H1 (cell line): ENCODE results near the gene ZNF592. TPM values are rescaled to one million over a fixed set of nuclear protein-coding genes. Genes with fewer than 3 reads are reported as not detected.

Experiments
- CTCF ChIA-PET: fragments of 300-600 bp; sonication (Branson Sonifier 250); formaldehyde crosslinking; loops from one replicate; lab custom pipeline; 2021; ENCODE audit not compliant: partially characterized antibody; lab: Charles Lee
- POLR2A ChIA-PET: fragments of 300-600 bp; sonication (Branson Sonifier 250); formaldehyde crosslinking; loops from one replicate; lab custom pipeline; 2021; ENCODE audit warnings: inconsistent platforms; ENCODE audit not compliant: partially characterized antibody; lab: Charles Lee
- DNase-seq, 2 experiments: peaks; one replicate each; pipeline versions ENCODE4 v3.0.0 to v3.0.0-alpha.2; 2010 to 2022; ENCODE audit warnings: low spot score in 2 of 2, low read depth in 1 of 2, mixed read lengths in 1 of 2
- FAIRE-seq: peaks from 2 replicates; lab custom pipeline; 2011; peaks lifted over from hg19 to GRCh38; lab: Jason Lieb, UNC
- H2AFZ ChIP-seq: 2 replicates; pipeline ENCODE4 v1.8.1; 2012; ENCODE audit warnings: low read length, inconsistent platforms
- H2AK5ac ChIP-seq: 2 replicates; pipeline ENCODE4 v1.6.1; 2013; ENCODE audit warnings: low read depth, low read length
- H2BK120ac ChIP-seq: replicated peaks from 2 replicates; pipeline ENCODE3; 2013; ENCODE audit warnings: low read depth, low read length, inconsistent platforms
- H2BK12ac ChIP-seq: 2 replicates; pipeline ENCODE4 v1.6.1; 2013; ENCODE audit warnings: low read depth, low read length
- H2BK15ac ChIP-seq: 2 replicates; pipeline ENCODE4 v1.6.1; 2013; ENCODE audit warnings: low read length
- H2BK20ac ChIP-seq: 2 replicates; pipeline ENCODE4 v1.6.1; 2013; ENCODE audit warnings: low read length
- H2BK5ac ChIP-seq: 2 replicates; pipeline ENCODE4 v1.6.1; 2013; ENCODE audit warnings: low read depth, low read length
- H3K14ac ChIP-seq: 2 replicates; pipeline ENCODE4 v1.6.1; 2013; ENCODE audit warnings: inconsistent platforms; ENCODE audit not compliant: insufficient read length
- H3K18ac ChIP-seq: 2 replicates; pipeline ENCODE4 v1.6.1; 2013; ENCODE audit warnings: low read length; ENCODE audit errors: extremely low read depth
- H3K23ac ChIP-seq: 2 replicates; pipeline ENCODE4 v1.6.1; 2013; ENCODE audit warnings: inconsistent platforms; ENCODE audit not compliant: insufficient read length
- H3K23me2 ChIP-seq: 2 replicates; pipeline ENCODE4 v1.6.1; 2013; ENCODE audit warnings: low read depth, low read length
- H3K27ac ChIP-seq: 2 replicates; pipeline ENCODE4 v1.6.1; 2011; ENCODE audit warnings: low read depth, low read length, inconsistent platforms
- H3K27me3 ChIP-seq, 4 experiments: replicated peaks in 1 of 4; 1 replicate in 1 of 4; 2 replicates in 3 of 4; pipeline versions ENCODE4 v1.6.1 to v1.8.1; 2011 to 2013; ENCODE audit warnings: low read length in 3 of 4, mild to moderate bottlenecking in 3 of 4, inconsistent platforms in 2 of 4, mixed read lengths in 2 of 4, moderate library complexity in 1 of 4; ENCODE audit not compliant: control insufficient read depth in 3 of 4, insufficient read depth in 3 of 4; ENCODE audit errors: extremely low read depth in 1 of 4
- H3K36me3 ChIP-seq, 4 experiments: 2 replicates each; pipeline versions ENCODE4 v1.6.1 to v1.8.1; 2011 to 2013; ENCODE audit warnings: mild to moderate bottlenecking in 4 of 4, low read length in 3 of 4, moderate library complexity in 2 of 4, control low read depth in 1 of 4, inconsistent platforms in 1 of 4; ENCODE audit not compliant: insufficient read depth in 4 of 4, control insufficient read depth in 2 of 4
- H3K4ac ChIP-seq: replicated peaks from 2 replicates; pipeline ENCODE3; 2013; ENCODE audit warnings: low read length, low read depth, mixed read lengths, inconsistent platforms; ENCODE audit not compliant: insufficient read length
- H3K4me1 ChIP-seq, 4 experiments: replicated peaks in 1 of 4; 1 replicate in 1 of 4; 2 replicates in 3 of 4; pipeline versions ENCODE4 v1.6.1 to v1.8.1; 2011 to 2013; ENCODE audit warnings: low read length in 3 of 4, inconsistent platforms in 2 of 4, mixed read lengths in 1 of 4; ENCODE audit not compliant: insufficient read depth in 4 of 4, control insufficient read depth in 3 of 4
- H3K4me2 ChIP-seq, 2 experiments: 2 replicates each; pipeline versions ENCODE4 v1.6.1 to v1.8.1; 2011 to 2013; ENCODE audit warnings: low read depth in 2 of 2, low read length in 2 of 2, control low read depth in 1 of 2, inconsistent platforms in 1 of 2, mild to moderate bottlenecking in 1 of 2; ENCODE audit not compliant: insufficient read depth in 1 of 2
- H3K4me3 ChIP-seq, 4 experiments: fragments of 200-600, 300-600 bp in 1 of 4; sonication (generic), shearing (Covaris generic), sonication (Bioruptor Twin) in 1 of 4; 2 replicates each; pipeline versions ENCODE4 v1.5.1 to v1.8.1; 2011 to 2016; ENCODE audit warnings: low read length in 4 of 4, low read depth in 3 of 4, control low read depth in 2 of 4, inconsistent platforms in 2 of 4, mild to moderate bottlenecking in 2 of 4, mixed read lengths in 1 of 4, moderate library complexity in 1 of 4; ENCODE audit not compliant: insufficient read depth in 2 of 4; ENCODE audit errors: extremely low read depth in 1 of 4
- H3K56ac ChIP-seq: replicated peaks from 2 replicates; pipeline ENCODE3; 2013; ENCODE audit warnings: low read depth, mild to moderate bottlenecking, mixed read lengths, low read length, inconsistent platforms; ENCODE audit not compliant: insufficient read length
- H3K79me1 ChIP-seq: 2 replicates; pipeline ENCODE4 v1.6.1; 2013; ENCODE audit warnings: low read depth, low read length, control low read depth
- H3K79me2 ChIP-seq, 2 experiments: 2 replicates each; pipeline versions ENCODE4 v1.6.1 to v1.8.1; 2012 to 2013; ENCODE audit warnings: low read length in 2 of 2, mild to moderate bottlenecking in 2 of 2, inconsistent platforms in 1 of 2; ENCODE audit not compliant: insufficient read depth in 2 of 2, control insufficient read depth in 1 of 2
- H3K9ac ChIP-seq, 4 experiments: replicated peaks in 1 of 4; 1 replicate in 1 of 4; 2 replicates in 3 of 4; pipeline versions ENCODE4 v1.6.1 to v1.8.1; 2011 to 2013; ENCODE audit warnings: low read depth in 3 of 4, low read length in 3 of 4, control low read depth in 2 of 4, mild to moderate bottlenecking in 2 of 4, moderate library complexity in 2 of 4, inconsistent platforms in 1 of 4; ENCODE audit errors: extremely low read depth in 1 of 4
- H3K9me3 ChIP-seq, 2 experiments: 2 replicates each; pipeline versions ENCODE4 v1.6.1 to v1.8.1; 2012 to 2013; ENCODE audit warnings: mild to moderate bottlenecking in 2 of 2, moderate library complexity in 2 of 2, control low read depth in 1 of 2, inconsistent platforms in 1 of 2, low read depth in 1 of 2, low read length in 1 of 2, mixed read lengths in 1 of 2; ENCODE audit not compliant: insufficient read depth in 2 of 2
- H4K20me1 ChIP-seq, 2 experiments: replicated peaks in 1 of 2; 2 replicates each; pipeline versions ENCODE3 to v1.8.1; 2011 to 2013; ENCODE audit warnings: inconsistent platforms in 2 of 2, low read length in 2 of 2, mild to moderate bottlenecking in 1 of 2; ENCODE audit not compliant: insufficient read depth in 2 of 2, control insufficient read depth in 1 of 2
- H4K5ac ChIP-seq: 2 replicates; pipeline ENCODE4 v1.6.1; 2013; ENCODE audit warnings: low read length, low read depth, mixed read lengths, inconsistent platforms; ENCODE audit not compliant: insufficient read length
- H4K8ac ChIP-seq: 2 replicates; pipeline ENCODE4 v1.8.0; 2013; ENCODE audit warnings: mild to moderate bottlenecking, moderate library complexity, low read length, inconsistent platforms; ENCODE audit not compliant: insufficient read depth; ENCODE audit errors: extremely low read depth
- H4K91ac ChIP-seq: replicated peaks from 2 replicates; pipeline ENCODE3; 2013; ENCODE audit warnings: low read length, mixed read lengths, inconsistent platforms; ENCODE audit not compliant: insufficient read length
- CBX5 ChIP-seq: fragments of 300-800, 300-1000 bp; sonication (generic); IDR thresholded peaks from 2 replicates; pipeline ENCODE4 v1.7.1; 2016; ENCODE audit warnings: antibody characterized with exemption, low read length, low read depth
- WGBS, 2 experiments: shearing (Covaris generic) in 1 of 2; methylation state at CpG; one replicate each; pipeline versions ENCODE4 v1.1.6 to v1.1.7; 2013 to 2015; ENCODE audit warnings: low lambda C conversion rate in 2 of 2, mixed read lengths in 2 of 2, inconsistent platforms in 1 of 2, low coverage in 1 of 2, missing lambda C conversion rate in 1 of 2; ENCODE audit not compliant: insufficient replicate concordance in 2 of 2, insufficient coverage in 1 of 2, insufficient read length in 1 of 2; ENCODE audit errors: extremely low coverage in 1 of 2, missing lambda C conversion rate in 1 of 2; 5-methylcytosine and 5-hydroxymethylcytosine counted together
- polyA plus RNA-seq, 7 experiments: library from polyadenylated mRNA; depleted of rRNA in 3 of 7; stranded (reverse) in 5 of 7; unstranded in 2 of 7; fragments of >200 nt in 5 of 7; fragments of 200-250 nt in 2 of 7; gene quantifications; 1 replicate in 5 of 7; 2 replicates in 1 of 7; 4 replicates in 1 of 7; pipeline versions ENCODE4 v1.2.1 to v1.2.3, GENCODE V29; 2011 to 2013; ENCODE audit warnings: missing spikeins in 2 of 7, mixed read lengths in 2 of 7
- total RNA-seq: library from RNA; stranded (reverse); fragmentation: NEBNext Ultra II Directional; extraction: Animal tissue kit (Norgen Biotek cat#: 25700); gene quantifications from 2 replicates; pipeline ENCODE4 v1.2.1, GENCODE V29; 2021
- TF ChIP-seq, protein P1 (sequence below): IDR thresholded peaks from 2 replicates; pipeline ENCODE4 v1.6.1; 2012; ENCODE audit warnings: inconsistent platforms
- TF ChIP-seq, protein P2 (sequence below), 3 experiments: IDR thresholded peaks; 1 replicate in 2 of 3; 2 replicates in 1 of 3; pipeline versions ENCODE4 v1.5.1 to v1.6.1; 2011; ENCODE audit warnings: low read length in 3 of 3, mild to moderate bottlenecking in 3 of 3, inconsistent platforms in 2 of 3, low read depth in 1 of 3, moderate library complexity in 1 of 3; ENCODE audit not compliant: insufficient read depth in 1 of 3; ENCODE audit errors: control extremely low read depth in 1 of 3
- TF ChIP-seq, protein P3 (sequence below): IDR thresholded peaks from 2 replicates; pipeline ENCODE4 v1.6.1; 2011; ENCODE audit warnings: low read length, improper control_type of control experiment

ZNF592 gene
- total and polyA plus RNA-seq, 2 of the 8 experiments (the other 6 are each of a cell fraction or from before 2014, with no cell fraction given): 14.2 to 33.0 TPM

DNA sequence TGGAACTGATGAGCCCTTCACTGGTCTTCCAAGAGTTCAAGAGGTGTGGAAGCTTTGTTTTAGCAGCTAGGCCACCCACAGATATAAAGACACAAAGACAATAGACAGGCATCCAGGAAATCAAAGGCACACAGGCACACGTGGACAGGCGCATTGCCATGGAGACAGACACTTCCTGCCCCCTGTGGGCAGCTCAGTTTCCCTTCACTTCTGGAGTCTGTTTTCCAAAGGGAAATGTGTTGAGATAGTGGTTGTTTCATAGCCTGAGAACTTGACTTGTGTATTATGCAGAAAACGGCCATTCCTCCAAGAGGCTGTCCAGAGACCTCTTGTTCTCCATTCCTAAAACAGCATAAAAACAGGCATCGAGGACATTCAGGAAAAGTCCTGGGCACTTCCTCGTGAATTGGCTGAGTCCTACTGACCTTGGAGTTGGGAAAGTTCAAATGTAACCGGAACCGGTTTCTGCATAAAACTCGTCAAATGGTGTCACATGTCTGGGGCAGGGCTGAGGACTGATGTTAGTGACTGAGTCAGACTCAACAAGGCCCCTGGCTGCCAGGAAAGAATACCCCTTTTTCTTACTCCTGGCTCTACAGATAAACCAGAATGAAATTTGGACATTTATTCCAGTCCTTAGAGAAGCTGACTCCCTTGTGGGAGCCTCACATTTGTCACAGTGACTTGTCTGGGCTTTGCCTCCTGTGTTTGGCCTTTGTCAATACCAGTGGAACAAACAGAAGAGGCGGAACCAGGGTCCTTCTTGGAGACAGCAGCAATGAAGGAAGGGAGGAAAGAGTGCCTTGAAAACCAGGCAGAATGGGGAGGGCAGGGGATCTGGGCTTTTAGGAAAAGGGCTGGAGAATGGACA is 70.1 kb downstream of the ZNF592 start:
- no peaks in the 10 kb centered on the region for H3K79me2 ChIP-seq
- H3K4ac ChIP-seq: peak overlapping the region; percentile 25
- H3K23me2 ChIP-seq: peaks cover 2% of the 10 kb centered on the region; the same call in 1 of the 2 replicates
- no peak overlapping the region for H4K8ac ChIP-seq
- peak overlapping the region; percentile 79 for H4K91ac ChIP-seq
- H2AFZ ChIP-seq: no peak overlapping the region
- no peak overlapping the region; a peak in 1 of 7 replicates for H3K9ac ChIP-seq
- peak overlapping the region; percentile 79; the same call in 1 of the 2 replicates for H2BK12ac ChIP-seq
- FAIRE-seq (peak; percentile 32), DNase-seq (no peak)
- peak overlapping the region; percentile 62 to 65 for H3K4me2 ChIP-seq
- H3K4me3 ChIP-seq: peak overlapping the region in 3 of 4 experiments; percentile 18 to 53 (median 36); a peak in 2 of 8 replicates
- H3K18ac ChIP-seq: peak overlapping the region; percentile 88
- peak overlapping the region; percentile 90 for H2BK20ac ChIP-seq
- no peak overlapping the region for H3K56ac ChIP-seq
- H2BK15ac ChIP-seq: peak overlapping the region; percentile 92
- H2BK120ac ChIP-seq: no peak overlapping the region
- no peaks in the 10 kb centered on the region for H3K36me3 ChIP-seq
- H3K23ac ChIP-seq: no peak overlapping the region
- no peak overlapping the region for H3K27ac ChIP-seq
- H3K27me3 ChIP-seq: peaks cover 0 to 3% (median 0%) of the 10 kb centered on the region in 4 experiments; a peak in 2 of 7 replicates
- H3K4me1 ChIP-seq: peaks cover 9 to 25% (median 18%) of the 10 kb centered on the region in 4 experiments
- no peak overlapping the region for H4K5ac ChIP-seq
- peak overlapping the region; percentile 68 for H2AK5ac ChIP-seq
- 67% methylated on average over 9 of the region's 9 CpGs; no CpG with 5 or more reads in 1 of the 2 experiments for WGBS, 2 experiments
- 0 out of 2 replicates have a peak, but pooled peaks cover 4% of the 10 kb centered on the region for H3K79me1 ChIP-seq
- no peak for TF ChIP-seq CBX5
- TF ChIP-seq, protein P1, sequence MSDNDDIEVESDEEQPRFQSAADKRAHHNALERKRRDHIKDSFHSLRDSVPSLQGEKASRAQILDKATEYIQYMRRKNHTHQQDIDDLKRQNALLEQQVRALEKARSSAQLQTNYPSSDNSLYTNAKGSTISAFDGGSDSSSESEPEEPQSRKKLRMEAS: peak; percentile 62; the same call in 1 of the 2 replicates
- TF ChIP-seq, protein P2, sequence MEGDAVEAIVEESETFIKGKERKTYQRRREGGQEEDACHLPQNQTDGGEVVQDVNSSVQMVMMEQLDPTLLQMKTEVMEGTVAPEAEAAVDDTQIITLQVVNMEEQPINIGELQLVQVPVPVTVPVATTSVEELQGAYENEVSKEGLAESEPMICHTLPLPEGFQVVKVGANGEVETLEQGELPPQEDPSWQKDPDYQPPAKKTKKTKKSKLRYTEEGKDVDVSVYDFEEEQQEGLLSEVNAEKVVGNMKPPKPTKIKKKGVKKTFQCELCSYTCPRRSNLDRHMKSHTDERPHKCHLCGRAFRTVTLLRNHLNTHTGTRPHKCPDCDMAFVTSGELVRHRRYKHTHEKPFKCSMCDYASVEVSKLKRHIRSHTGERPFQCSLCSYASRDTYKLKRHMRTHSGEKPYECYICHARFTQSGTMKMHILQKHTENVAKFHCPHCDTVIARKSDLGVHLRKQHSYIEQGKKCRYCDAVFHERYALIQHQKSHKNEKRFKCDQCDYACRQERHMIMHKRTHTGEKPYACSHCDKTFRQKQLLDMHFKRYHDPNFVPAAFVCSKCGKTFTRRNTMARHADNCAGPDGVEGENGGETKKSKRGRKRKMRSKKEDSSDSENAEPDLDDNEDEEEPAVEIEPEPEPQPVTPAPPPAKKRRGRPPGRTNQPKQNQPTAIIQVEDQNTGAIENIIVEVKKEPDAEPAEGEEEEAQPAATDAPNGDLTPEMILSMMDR (IDR thresholded peaks at IDR 0.05; ENCODE audit: control extremely low read depth in 1 of 3, insufficient read depth in 1 of 3, low read depth in 1 of 3, low read length in 3 of 3): peak in 2 of 3 experiments; percentile 2 to 5; a peak in 1 of 4 replicates
- TF ChIP-seq, protein P3, sequence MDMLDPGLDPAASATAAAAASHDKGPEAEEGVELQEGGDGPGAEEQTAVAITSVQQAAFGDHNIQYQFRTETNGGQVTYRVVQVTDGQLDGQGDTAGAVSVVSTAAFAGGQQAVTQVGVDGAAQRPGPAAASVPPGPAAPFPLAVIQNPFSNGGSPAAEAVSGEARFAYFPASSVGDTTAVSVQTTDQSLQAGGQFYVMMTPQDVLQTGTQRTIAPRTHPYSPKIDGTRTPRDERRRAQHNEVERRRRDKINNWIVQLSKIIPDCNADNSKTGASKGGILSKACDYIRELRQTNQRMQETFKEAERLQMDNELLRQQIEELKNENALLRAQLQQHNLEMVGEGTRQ: 0 out of 2 replicates have a peak, but pooled peaks have one; percentile 27
- CTCF ChIA-PET: interaction anchor here (0.7 to 5.0 kb wide), 21 partner anchors 10 to 231 kb away, joined by 3 to 40 read pairs (median 4); partner anchors contain the start of gene WDR73
- H4K20me1 ChIP-seq: no peaks in the 10 kb centered on the region
- no peaks in the 10 kb centered on the region for H3K9me3 ChIP-seq
- H3K14ac ChIP-seq: no peak overlapping the region
- POLR2A ChIA-PET: interaction anchor here (0.6 to 3.3 kb wide), 20 partner anchors 10 to 1133 kb away, joined by 3 to 16 read pairs (median 3); partner anchors contain the start of genes SEC11A and WDR73
- peak overlapping the region; percentile 84 for H2BK5ac ChIP-seq
